ENCODE data around the gene TUSC2.
A peak's percentile ranks its signal among the peaks of the same experiment; 100 is the strongest.

Gene TUSC2

GRCh38 chr3:50354186-50354764 lies 26.3 kb upstream of the TUSC2 start:
- DNase-seq: no peak

GRCh38 chr3:50353245-50354004 lies 25.4 kb upstream of the TUSC2 start:
- DNase-seq: no peak

DNA sequence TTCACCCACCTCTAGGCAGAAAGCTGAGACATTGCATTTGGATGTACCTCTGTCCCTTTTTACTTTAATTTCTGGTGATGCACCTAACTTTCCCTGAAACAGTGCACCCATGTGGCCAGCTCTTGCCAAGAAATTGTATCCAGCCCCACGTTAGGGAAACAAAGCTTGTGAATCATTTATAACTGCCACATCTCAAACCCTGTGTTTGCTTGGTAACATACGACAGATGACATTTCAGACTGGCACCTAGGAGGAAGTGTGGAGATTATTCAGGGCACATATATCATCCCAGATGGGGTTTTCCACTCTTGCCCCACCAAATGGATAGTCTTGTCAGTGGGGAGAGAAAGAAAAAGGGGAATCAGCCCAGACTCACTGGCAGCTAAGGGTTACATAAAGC lies 24.8 kb upstream of the TUSC2 start:
- DNase-seq: no peak

GRCh38 chr3:50351323-50351697 lies 23.3 kb upstream of the TUSC2 start:
- DNase-seq: no peak

DNA sequence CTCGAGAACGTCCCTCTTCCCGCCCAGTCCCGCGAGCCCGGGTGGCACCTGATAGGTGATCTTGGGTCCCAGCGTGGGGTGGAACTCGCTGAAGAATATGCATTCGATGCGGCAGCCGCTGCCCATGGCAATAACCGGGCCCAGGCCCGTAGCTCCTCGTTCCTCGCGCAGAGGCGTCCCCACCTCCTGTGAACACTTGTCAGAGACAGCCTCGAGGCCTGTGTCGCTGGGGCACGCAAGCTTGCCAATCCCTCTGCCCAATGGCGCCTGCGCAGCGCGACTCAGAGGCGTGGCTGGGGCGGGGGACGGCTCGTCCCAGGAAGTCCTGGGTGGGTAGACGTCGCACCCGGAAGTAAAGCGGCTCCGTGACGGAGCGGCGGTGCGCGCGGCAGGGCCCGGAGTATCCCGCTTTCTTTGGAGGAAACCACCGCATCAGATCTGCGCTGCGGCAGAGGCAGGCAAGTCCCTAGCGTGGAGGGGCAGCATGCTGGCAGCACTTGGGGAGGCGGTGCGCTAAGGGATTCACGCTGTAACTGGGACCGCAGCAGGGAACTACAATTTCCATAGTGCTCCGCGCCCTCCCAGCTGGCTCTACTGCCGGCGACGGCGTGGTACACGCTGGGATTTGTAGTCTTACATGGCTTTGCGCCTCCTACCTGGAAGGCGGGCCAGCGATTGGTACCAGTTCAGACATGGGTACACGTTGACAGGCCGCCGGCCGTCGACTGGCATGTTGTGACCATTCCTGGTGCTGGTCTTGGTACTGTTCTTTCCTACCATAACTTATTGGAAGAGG lies 22.7 kb upstream of the TUSC2 start, which contains the start of the genes CYB561D2 and NPRL2:
Gene CYB561D2 (plus strand): TSS at position 336 of the 796 bp plus-strand sequence. CDS start 572 bp downstream, outside the sequence.
Gene NPRL2 (minus strand): TSS at position 249 of the 796 bp plus-strand sequence. CDS start 123 bp downstream, at position 126.
- peak; percentile 98 for DNase-seq

DNA sequence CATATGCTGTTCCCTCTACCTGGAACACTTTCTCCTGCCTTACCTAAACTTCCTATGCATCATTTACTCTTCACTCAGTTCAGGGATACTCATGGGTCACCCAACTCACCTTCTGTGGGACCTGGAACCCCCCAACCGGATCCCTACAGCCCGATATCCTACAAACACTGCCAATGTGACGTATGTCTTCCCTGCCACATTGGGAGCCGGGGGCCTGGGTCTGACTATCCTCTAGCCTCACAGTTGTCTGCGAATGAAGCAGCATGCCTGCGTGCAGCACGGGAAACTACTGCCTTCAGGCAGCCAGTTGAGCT lies 22.1 kb upstream of the TUSC2 start:
- no peak for DNase-seq

- peak; percentile 82 for DNase-seq
These were observed 19.3 kb upstream of the TUSC2 start for GRCh38 chr3:50347187-50347813.

DNA sequence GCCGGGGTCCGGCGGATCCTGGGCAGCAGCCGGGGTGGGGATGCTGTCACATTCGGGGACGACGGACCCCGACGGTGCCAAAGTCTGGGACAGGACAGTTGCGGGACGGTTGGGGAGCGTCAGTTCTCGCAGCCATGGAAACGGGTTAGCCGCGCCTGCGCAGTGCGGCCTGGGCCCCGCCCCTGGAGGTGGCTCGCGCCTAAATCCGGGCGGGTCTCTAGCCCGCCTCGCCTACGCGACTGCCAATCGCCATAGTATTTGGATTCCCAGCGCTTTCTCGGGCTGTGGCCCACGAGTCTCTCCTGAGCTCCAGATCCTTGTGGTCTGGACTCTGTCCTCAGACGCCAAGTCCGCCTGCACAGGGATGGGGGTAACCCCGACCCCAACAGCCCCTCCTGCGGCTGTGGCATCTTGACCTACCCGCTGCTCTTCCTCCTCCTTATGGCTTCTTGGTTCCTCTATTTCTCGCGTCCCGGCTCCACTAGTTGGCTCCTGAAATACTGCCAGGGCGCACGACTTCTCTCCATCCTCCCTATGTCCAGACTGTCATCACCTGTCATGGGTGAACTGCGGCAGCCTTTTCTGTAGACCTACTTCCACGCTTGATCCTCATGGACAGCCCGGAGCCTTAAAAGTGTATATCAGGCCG lies 17.7 kb upstream of the TUSC2 start, which contains the start of gene ZMYND10:
Gene ZMYND10 (minus strand): TSS at position 147 of the 649 bp plus-strand sequence. CDS start 153 bp downstream, outside the sequence.
- DNase-seq: peak; percentile 79

GRCh38 chr3:50345008-50345407 lies 17.0 kb upstream of the TUSC2 start:
- no peak for DNase-seq

DNA sequence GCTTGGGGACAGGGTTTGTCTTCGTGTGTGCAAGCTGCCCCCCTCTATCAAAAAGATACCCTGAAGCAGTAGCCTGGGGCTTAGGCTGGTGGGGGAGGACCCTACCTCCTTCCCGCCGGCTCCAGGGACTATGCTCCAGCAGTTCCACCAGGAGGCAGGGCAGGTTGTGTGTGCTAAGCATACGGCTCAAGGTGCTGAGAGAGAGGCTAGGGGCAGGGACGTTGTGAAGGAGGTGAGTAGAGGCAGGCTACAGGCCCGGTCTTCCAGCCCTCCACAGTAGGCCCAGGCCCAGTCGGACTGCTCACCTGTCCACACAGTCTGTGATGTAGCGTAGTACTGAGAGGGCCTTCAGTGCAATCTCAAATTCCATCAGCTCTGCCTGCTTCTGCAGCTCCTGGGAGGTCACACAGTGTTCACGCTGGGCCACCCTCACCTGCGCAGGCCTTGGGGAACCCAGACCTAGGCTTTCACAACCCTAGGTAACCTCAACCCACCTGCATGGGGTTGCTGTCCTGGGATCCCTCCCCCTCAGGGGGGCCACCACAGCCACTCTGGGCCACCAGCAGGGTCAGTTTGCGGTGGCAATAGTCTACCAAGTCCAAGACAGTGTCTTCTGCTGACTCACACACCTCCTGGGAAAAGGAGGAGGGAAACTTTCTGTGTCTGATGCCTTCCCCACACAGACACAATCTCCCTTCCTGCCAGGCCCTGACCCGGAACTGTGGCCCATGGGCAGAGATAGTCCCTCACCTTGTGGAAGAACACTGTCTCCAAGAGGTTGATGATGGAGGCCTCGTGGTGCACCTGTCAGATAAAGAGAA lies 15.0 kb upstream of the TUSC2 start:
- DNase-seq: no peak

DNA sequence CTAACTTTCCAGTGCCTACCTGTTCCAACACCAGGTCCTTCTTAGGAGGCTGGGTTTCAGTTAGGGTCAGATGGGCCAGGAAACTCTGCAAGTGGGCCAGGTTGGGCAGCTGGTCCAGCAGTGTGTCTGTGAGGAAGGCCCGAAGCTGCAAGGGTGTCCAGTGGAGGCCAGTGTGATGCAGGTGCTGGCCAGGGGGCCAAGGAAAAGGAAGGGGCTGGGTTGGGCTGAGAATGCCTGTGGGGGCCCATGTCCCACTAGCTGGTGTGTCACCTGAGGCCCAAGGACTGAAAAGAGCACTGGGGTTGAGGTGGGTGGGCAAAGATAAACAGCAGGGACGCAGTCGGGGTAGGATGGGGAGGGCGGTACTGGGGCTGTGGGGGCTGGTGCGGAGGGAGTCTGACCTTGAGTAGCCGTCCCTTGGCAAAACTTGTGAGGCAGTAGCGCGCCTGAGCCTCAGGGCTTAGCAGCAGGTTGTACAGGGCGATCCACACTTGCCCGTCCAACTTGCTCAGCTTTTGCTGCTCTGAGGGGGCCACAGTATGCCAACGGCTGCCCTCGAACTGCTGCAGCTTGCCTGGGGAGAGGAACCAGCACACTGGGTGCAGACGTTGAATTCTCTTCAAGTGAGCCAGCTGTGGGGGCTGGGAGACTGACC lies 14.1 kb upstream of the TUSC2 start:
- DNase-seq: no peak

GRCh38 chr3:50341537-50341936 lies 13.5 kb upstream of the TUSC2 start:
- no peak for DNase-seq

GRCh38 chr3:50340448-50341329 lies 12.7 kb upstream of the TUSC2 start, which contains the start of gene RASSF1:
Gene RASSF1, minus strand, starts transcription at chr3:50340836. Its CDS starts 31 bp downstream, at chr3:50340805.
- no peak for DNase-seq

DNA sequence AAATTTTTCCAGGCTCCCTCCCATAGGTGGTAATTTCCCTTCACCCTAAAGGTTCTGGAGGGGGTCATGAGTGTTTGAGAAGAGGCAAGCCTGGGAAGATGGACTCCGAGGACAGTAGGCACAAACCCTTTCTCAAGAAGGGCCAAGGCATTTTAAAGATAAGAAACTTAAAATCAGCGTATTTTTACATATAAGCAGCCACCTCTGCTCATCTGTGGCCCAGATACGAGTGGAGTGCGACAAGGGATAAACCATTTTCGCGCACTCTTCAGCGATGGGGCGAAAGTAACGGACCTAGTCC lies 12.1 kb upstream of the TUSC2 start:
- no peak for DNase-seq

DNA sequence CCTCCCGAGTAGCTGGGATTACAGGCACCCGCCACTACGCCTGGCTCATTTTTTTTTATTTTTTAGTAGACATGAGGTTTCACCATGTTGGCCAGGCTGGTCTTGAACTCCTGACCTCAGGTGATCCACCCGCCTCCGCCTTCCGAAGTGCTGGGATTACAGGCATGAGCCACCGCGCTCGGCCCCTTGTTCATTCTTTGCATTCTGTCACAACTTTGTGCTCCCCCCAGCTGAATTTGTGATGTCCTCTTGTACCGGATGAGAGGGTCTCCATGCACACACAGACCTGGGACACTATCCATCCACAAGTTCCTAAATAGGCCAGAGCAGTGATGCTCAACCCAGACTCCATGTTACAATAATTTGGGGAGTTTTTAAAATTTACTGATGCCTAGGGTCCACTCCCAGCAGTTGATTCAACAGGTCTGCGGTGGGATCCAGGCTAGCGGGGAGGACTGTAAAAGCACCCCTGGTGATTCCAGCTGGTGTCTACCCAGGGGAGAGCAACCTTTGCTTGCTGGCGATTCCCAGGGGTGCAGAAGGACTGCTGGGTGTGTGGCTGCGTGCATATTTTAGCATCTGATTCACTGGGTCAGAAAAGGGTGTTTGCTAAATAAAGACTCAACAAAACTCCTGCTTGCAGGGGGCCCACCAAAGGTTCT lies 11.6 kb upstream of the TUSC2 start:
- no peak for DNase-seq

GRCh38 chr3:50338965-50339364 lies 10.9 kb upstream of the TUSC2 start:
- DNase-seq: no peak

DNA sequence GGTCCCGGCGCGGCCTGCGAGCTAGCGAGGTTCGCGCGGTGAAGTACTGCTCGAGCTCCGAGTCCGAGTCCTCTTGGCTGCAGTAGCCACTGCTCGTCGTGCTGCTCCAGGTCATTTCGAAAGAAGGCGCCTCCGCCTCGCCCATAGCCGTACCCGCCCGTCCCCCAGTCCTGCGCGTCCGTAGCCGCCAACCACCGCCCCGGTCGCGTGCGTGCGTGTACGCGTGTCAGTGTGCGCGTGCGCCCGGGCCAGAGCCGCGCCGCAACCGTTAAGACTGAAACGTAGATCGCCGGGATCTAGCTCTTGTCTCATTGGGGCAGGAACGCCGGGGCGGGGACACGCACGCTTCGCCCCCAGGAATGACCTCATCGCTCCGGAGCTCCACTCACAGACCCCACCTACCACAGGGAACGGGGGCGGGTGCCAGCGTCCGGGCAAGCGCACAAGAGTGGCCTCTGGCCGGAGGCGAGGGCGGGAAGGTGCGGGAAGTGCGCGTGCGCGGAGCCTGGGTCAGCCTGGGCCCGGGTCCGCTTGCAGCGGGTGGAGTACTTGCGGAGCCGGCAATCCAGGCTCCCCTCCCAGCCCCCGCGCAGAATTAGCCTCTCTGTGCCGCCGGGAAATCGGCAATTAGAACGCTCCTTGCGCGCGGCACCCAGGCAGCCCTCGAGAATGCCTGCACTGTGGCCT lies 9.3 kb upstream of the TUSC2 start:
- peak; percentile 100 for DNase-seq

- no peak for DNase-seq
These were observed 8.6 kb upstream of the TUSC2 start for GRCh38 chr3:50336452-50337174.

Measured in islet precursor cell (in vitro differentiated cells).